Choroid plexus epithelial cell (primary cell): Measurements from ENCODE around the gene PRRG3.

Source experiments
- DNase-seq: peaks from one replicate; pipeline ENCODE4 v3.0.0-alpha.2; 2010; ENCODE audit warnings: low read depth
- H3K4me3 ChIP-seq: 2 replicates; pipeline ENCODE4 v1.5.1; 2011; ENCODE audit warnings: low read depth, mild to moderate bottlenecking, control low read depth, low read length, moderate library complexity
- TF ChIP-seq, protein P1 (sequence below): conservative IDR thresholded peaks from 2 replicates; pipeline ENCODE4 v1.5.1; 2011; ENCODE audit warnings: low read depth, mild to moderate bottlenecking, control low read depth, inconsistent platforms, low read length, moderate library complexity

Gene PRRG3

DNA sequence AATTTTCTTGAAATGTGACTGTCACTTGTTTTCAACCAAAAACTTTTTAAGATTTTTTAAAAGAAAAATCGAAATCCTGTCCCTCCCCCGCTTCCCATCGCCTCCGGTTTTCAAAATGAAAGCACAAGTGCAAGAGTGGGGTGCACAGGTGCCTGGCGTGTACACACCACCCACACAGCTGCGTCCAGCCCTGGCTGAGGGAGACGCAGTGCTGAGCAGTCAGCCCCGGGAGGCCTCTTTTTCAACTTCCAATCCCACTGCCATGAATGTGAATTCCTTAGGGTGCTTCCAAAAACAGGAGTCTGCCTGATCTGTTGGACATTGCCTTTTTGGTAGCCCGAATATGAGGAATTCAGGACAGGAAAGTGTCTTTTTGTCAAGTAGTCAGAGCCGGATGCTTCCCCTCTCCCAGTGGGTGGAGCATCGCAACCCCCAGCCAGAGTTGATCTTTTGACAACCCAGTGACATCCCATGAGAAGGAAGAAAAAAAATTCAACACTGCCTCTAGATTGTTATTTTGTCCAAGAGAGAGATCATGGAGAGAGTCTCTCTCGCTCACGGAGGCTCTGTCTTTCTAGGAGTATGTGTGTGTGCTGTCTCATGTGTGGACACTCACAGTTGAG lies 8.9 kb downstream of the PRRG3 start:
- no peak for DNase-seq
- TF ChIP-seq, protein P1, sequence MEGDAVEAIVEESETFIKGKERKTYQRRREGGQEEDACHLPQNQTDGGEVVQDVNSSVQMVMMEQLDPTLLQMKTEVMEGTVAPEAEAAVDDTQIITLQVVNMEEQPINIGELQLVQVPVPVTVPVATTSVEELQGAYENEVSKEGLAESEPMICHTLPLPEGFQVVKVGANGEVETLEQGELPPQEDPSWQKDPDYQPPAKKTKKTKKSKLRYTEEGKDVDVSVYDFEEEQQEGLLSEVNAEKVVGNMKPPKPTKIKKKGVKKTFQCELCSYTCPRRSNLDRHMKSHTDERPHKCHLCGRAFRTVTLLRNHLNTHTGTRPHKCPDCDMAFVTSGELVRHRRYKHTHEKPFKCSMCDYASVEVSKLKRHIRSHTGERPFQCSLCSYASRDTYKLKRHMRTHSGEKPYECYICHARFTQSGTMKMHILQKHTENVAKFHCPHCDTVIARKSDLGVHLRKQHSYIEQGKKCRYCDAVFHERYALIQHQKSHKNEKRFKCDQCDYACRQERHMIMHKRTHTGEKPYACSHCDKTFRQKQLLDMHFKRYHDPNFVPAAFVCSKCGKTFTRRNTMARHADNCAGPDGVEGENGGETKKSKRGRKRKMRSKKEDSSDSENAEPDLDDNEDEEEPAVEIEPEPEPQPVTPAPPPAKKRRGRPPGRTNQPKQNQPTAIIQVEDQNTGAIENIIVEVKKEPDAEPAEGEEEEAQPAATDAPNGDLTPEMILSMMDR, result no peak
- H3K4me3 ChIP-seq, result no peak overlapping the region

DNA sequence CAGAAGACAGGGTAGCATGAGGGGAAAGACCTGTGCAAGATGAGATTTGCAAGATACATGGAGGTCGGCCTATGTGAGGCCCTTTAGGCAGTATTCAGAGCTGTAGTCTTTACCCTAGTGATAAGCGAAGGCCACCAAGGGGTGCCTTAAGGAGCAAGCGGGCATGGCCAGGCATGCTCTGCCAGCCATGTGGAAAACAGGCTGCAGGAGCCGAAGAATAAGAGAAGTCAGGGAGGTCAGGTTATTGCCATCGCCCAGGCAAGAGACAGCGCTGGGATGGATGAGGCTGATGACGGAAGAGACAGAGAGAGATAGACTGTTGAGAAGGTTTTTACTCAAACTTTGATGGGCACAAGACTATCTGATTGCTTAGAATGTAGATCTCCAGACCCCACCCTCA lies 13.6 kb downstream of the PRRG3 start:
- H3K4me3 ChIP-seq, result no peak overlapping the region
- no peak for DNase-seq

DNA sequence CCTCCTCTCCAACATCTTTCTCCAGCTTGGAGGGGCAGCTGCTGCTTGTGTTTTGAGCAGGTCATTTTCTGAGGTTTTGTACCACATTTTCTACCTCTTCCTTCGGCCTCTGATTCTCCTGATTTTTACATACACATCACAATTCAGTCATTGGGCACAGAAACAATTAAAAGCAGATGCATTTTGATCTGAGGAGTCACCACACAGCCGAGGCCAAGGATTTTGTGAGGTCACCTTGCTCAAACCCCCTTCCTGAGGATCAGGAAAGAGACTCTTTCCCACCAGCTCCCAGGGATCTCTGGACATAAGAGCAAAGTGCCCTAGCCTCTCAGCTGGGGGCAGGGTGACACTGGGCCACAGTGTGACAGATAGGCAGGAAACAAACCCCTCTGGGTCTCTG lies 15.2 kb downstream of the PRRG3 start:
- no peak for DNase-seq
- no peak overlapping the region for H3K4me3 ChIP-seq
- TF ChIP-seq, protein P1, result no peak

More for the DNA sequence above, 13.6 kb downstream of the PRRG3 start:
- TF ChIP-seq, protein P1, result no peak

DNA sequence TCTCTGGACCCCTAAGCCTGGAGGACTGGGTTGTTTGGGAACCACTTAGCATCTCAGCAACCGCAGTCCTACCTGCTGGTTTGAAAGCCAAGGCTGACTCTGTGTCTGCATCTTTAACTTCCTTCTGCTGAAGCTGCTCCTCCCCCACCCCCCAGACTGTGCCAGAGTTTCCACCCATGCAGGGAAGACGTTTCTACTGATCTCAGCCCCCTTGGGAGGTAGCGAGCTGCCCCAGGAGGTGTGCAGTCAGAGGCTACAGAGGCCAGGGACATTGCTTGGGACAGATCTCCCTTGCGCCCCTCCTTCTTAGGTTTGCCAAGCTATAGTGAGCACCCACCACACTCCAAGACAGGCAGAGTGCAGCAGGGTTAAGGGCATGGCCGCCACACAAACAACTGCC lies 15.9 kb downstream of the PRRG3 start:
- TF ChIP-seq, protein P1, result no peak
- no peak overlapping the region for H3K4me3 ChIP-seq
- DNase-seq, result no peak

DNA sequence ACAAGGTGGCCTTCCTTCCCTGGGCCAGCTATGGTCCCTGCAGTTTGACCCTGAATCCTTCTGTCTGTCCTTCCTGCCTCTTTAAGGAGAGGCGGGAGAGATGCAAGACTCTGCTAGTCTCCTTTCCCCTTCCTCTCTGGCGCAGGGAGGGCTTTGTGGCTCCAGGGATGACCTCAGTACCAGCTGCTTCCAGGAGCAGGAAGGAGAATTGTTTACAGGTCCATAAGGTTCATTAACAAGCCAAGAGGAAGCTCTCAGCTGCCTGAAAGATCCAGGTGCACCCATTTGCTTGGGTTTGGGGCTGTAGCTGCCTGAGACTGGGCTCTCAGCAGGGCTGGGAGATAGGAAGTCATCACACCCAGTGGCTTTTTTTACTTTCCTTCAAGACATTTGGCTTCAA lies 16.5 kb downstream of the PRRG3 start:
- TF ChIP-seq, protein P1, result no peak
- no peak for DNase-seq
- no peak overlapping the region for H3K4me3 ChIP-seq

DNA sequence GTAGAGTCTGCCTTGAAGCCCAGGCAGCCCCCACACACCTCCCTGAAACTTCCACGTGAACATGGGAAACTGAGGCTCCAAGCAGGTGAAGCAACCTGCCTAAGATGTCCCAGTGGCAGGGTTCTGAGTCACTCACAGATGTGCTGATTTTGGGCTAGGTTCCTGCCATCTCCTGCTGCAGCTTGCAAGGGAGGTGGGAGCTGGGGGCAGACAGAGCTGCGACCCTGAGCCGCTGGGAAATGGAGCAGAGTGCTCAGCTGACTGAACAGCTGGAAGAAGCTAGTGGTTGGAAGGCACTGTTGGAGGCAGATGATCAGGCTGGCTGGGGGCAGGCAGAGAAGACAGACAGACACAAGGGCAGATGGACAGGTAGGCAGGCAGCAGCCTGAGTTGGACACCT lies 17.0 kb downstream of the PRRG3 start:
- H3K4me3 ChIP-seq, result no peak overlapping the region
- no peak for DNase-seq
- TF ChIP-seq, protein P1, result no peak

DNA sequence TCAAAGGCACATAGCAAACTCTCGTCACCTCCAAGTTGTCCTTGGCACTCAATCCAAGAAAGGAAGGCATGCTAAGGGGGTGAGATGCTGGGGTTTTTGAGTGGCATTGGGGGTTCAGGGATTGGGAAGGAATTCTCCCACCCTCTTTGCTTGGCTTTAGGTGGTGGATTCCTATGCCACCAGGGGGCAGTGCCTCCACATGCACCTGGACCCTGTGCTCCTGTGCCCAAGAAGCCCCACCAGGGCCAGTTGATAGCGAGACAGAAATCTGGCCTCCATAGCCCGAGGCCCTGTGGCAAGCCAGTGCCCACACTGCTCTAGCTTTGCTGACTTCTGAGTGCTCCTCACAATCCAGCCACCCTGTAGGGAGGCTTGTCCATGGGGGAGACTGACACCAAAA lies 18.6 kb downstream of the PRRG3 start:
- DNase-seq, result peak; percentile 11
- TF ChIP-seq, protein P1, result peak; percentile 53
- H3K4me3 ChIP-seq, result no peak overlapping the region
